NK-92 (cell line): Measurements from ENCODE around the gene ZNF845.
"Not testable (repeated sequence)": the region's sequence is repeated elsewhere in the genome, so short reads cannot be mapped to it uniquely, and the experiment has no call there.

Source experiments
- DNase-seq: peaks from one replicate; lab custom pipeline; 2025; ENCODE audit not compliant: unreplicated experiment; lab: John Stamatoyannopoulos, UW

Gene ZNF845

GRCh38 chr19:53374743-53375142, 41.2 kb downstream of the ZNF845 start:
- DNase-seq = no peak

GRCh38 chr19:53381376-53381775, 47.8 kb downstream of the ZNF845 start:
- DNase-seq = no peak

GRCh38 chr19:53388168-53388567, 54.6 kb downstream of the ZNF845 start:
- DNase-seq = no peak

- DNase-seq = no peak
These were observed 55.4 kb downstream of the ZNF845 start for GRCh38 chr19:53388904-53389303.

GRCh38 chr19:53389571-53389970, 56.0 kb downstream of the ZNF845 start:
- DNase-seq = no peak

- no peak for DNase-seq
These were observed 56.4 kb downstream of the ZNF845 start for GRCh38 chr19:53389978-53390377.

- no peak for DNase-seq
These were observed 61.0 kb downstream of the ZNF845 start for GRCh38 chr19:53394522-53394973.

GRCh38 chr19:53394974-53395839, 61.7 kb downstream of the ZNF845 start, which contains the start of gene ZNF765:
ZNF765 (plus strand) TSS chr19:53395149; CDS start chr19:53398016, 2,867 bp downstream.
- DNase-seq = peak; percentile 53

GRCh38 chr19:53395840-53396524, 62.4 kb downstream of the ZNF845 start:
- not testable (repeated sequence) for DNase-seq

GRCh38 chr19:53396525-53396868, 62.9 kb downstream of the ZNF845 start:
- no peak for DNase-seq

- not testable (repeated sequence) for DNase-seq
These were observed 64.4 kb downstream of the ZNF845 start for GRCh38 chr19:53397918-53398317.
